ENCODE results near the gene RAPGEF3. TPM values are rescaled to one million over a fixed set of nuclear protein-coding genes. Genes with fewer than 3 reads are reported as not detected.

Gene RAPGEF3
- total and polyA plus RNA-seq, 4 donors = 8.3 to 40.4 (median 18.9) TPM

- Histone ChIP-seq H3K27ac (ENCODE audit: low read depth in 1 of 2, low read length in 1 of 2) (peak overlapping the region in 1 of 2 donors; percentile 45), H3K27me3 (ENCODE audit: control insufficient read depth in 3 of 3, insufficient read depth in 3 of 3, low read length in 2 of 3) (peaks cover 0 to 6% (median 0%) of the 10 kb centered on the region in 3 donors), H3K9ac (ENCODE audit: insufficient read depth in 1 of 2, low read length in 2 of 2) (no peak overlapping the region), H3K4me1 (ENCODE audit: control insufficient read depth in 5 of 5, insufficient read depth in 5 of 5, low read length in 5 of 5) (peaks cover 0 to 40% (median 0%) of the 10 kb centered on the region in 5 donors), H3K36me3 (ENCODE audit: control insufficient read depth in 4 of 4, insufficient read depth in 4 of 4, low read length in 4 of 4) (no peaks in the 10 kb centered on the region), H3K9me3 (ENCODE audit: control insufficient read depth in 4 of 4, insufficient read depth in 3 of 4, low read length in 3 of 4) (no peaks in the 10 kb centered on the region), H3K4me3 (peak overlapping the region; percentile 80)
- ATAC-seq (ENCODE audit: insufficient read depth, low FRiP score) (no peak), DNase-seq (no peak)
- no peak for TF ChIP-seq CTCF (IDR thresholded peaks at IDR 0.05; ENCODE audit: control extremely low read depth, extremely low read depth)
- WGBS, 2 donors = 52 to 54% methylated on average over 14 of the region's 14 CpGs
Measured at GRCh38 chr12:47773858-47774580, 15.3 kb upstream of the RAPGEF3 start.

- H3K27me3 ChIP-seq (ENCODE audit: control insufficient read depth in 3 of 3, insufficient read depth in 3 of 3, low read length in 2 of 3) = peaks cover 0 to 6% (median 0%) of the 10 kb centered on the region in 3 donors
- no peaks in the 10 kb centered on the region for H3K36me3 ChIP-seq (ENCODE audit: control insufficient read depth in 4 of 4, insufficient read depth in 4 of 4, low read length in 4 of 4)
- peak within 1 kb of the TSS; percentile 80 for H3K4me3 ChIP-seq
- H3K9ac ChIP-seq (ENCODE audit: insufficient read depth in 1 of 2, low read length in 2 of 2) = peak within 1 kb of the TSS in 1 of 2 donors; percentile 51
- no peaks in the 10 kb centered on the region for H3K9me3 ChIP-seq (ENCODE audit: control insufficient read depth in 4 of 4, insufficient read depth in 3 of 4, low read length in 3 of 4)
- WGBS, 2 donors = 0 to 1% methylated on average over 50 to 106 of the region's 106 CpGs
- peak within 1 kb of the TSS; percentile 81 to 86 for H3K27ac ChIP-seq (ENCODE audit: low read depth in 1 of 2, low read length in 1 of 2)
- no peak for TF ChIP-seq CTCF (IDR thresholded peaks at IDR 0.05; ENCODE audit: control extremely low read depth, extremely low read depth)
- ATAC-seq (ENCODE audit: insufficient read depth, low FRiP score) (peak; percentile 76), DNase-seq (peak; percentile 63 to 78 (median 75))
- peaks cover 0 to 39% (median 0%) of the 10 kb centered on the region in 5 donors for H3K4me1 ChIP-seq (ENCODE audit: control insufficient read depth in 5 of 5, insufficient read depth in 5 of 5, low read length in 5 of 5)
Measured at GRCh38 chr12:47773062-47773857, 14.6 kb upstream of the RAPGEF3 start, which contains the start of gene SLC48A1. Gene SLC48A1, plus strand, starts transcription at chr12:47773238. Its CDS starts 67 bp downstream, at chr12:47773305.

- no peaks in the 10 kb centered on the region for H3K36me3 ChIP-seq (ENCODE audit: control insufficient read depth in 4 of 4, insufficient read depth in 4 of 4, low read length in 4 of 4)
- WGBS, 2 donors = 12 to 17% methylated on average over 17 of the region's 17 CpGs
- ATAC-seq (ENCODE audit: insufficient read depth, low FRiP score) (no peak), DNase-seq (no peak)
- no peaks in the 10 kb centered on the region for H3K9me3 ChIP-seq (ENCODE audit: control insufficient read depth in 4 of 4, insufficient read depth in 3 of 4, low read length in 3 of 4)
- H3K27ac ChIP-seq (ENCODE audit: low read depth in 1 of 2, low read length in 1 of 2) = peak overlapping the region; percentile 75 to 81
- H3K27me3 ChIP-seq (ENCODE audit: control insufficient read depth in 3 of 3, insufficient read depth in 3 of 3, low read length in 2 of 3) = peaks cover 0 to 6% (median 0%) of the 10 kb centered on the region in 3 donors
- H3K9ac ChIP-seq (ENCODE audit: insufficient read depth in 1 of 2, low read length in 2 of 2) = peak overlapping the region in 1 of 2 donors; percentile 51
- H3K4me1 ChIP-seq (ENCODE audit: control insufficient read depth in 5 of 5, insufficient read depth in 5 of 5, low read length in 5 of 5) = peaks cover 0 to 34% (median 0%) of the 10 kb centered on the region in 5 donors
- H3K4me3 ChIP-seq = no peak overlapping the region
- TF ChIP-seq CTCF (IDR thresholded peaks at IDR 0.05; ENCODE audit: control extremely low read depth, extremely low read depth) = no peak
Measured at GRCh38 chr12:47772738-47773061, 14.0 kb upstream of the RAPGEF3 start.

Measured in lung (tissue), 12 donors.